K562 (cell line): ENCODE measurements around the gene HSDL2. TPM values are rescaled to one million over a fixed set of nuclear protein-coding genes. Genes with fewer than 3 reads are reported as not detected.
A peak's percentile ranks its signal among the peaks of the same experiment; 100 is the strongest.

Experiments used
- ARNT ChIP-seq, 2 experiments: fragments of 450-650 bp; IDR thresholded peaks; 2 replicates each; pipeline ENCODE4 v1.6.1; 2016; ENCODE audit warnings: mild to moderate bottlenecking in 1 of 2
- ATF4 ChIP-seq: fragments of 450-650 bp; formaldehyde crosslinking; IDR thresholded peaks from 2 replicates; pipeline ENCODE4 v1.4.0; 2022; ENCODE audit warnings: mild to moderate bottlenecking, moderate library complexity
- C11orf30 ChIP-seq: fragments of 450-650 bp; IDR thresholded peaks from 2 replicates; pipeline ENCODE4 v1.6.1; 2016; ENCODE audit warnings: low read depth, mild to moderate bottlenecking
- E2F1 ChIP-seq: sonication (generic); formaldehyde crosslinking; IDR thresholded peaks from 2 replicates; pipeline ENCODE4 v1.8.1; 2023; ENCODE audit warnings: mild to moderate bottlenecking, missing genetic modification reagents, moderate library complexity
- E2F6 ChIP-seq, 2 experiments: IDR thresholded peaks; 2 replicates each; pipeline ENCODE4 v1.6.1; 2011; ENCODE audit warnings: borderline replicate concordance in 1 of 2, control low read depth in 1 of 2, low read depth in 1 of 2, low read length in 1 of 2, mild to moderate bottlenecking in 1 of 2, mixed read lengths in 1 of 2, moderate library complexity in 1 of 2; ENCODE audit not compliant: insufficient read depth in 1 of 2, insufficient read length in 1 of 2, poor library complexity in 1 of 2, severe bottlenecking in 1 of 2; ENCODE audit errors: extremely low read depth in 1 of 2
- EP300 ChIP-seq: IDR thresholded peaks from 2 replicates; pipeline ENCODE4 v1.6.1; 2012; ENCODE audit warnings: low read length, improper control_type of control experiment
- FOXJ2 ChIP-seq: fragments of 200-800 bp; sonication (Bioruptor generic); IDR thresholded peaks from 2 replicates; pipeline ENCODE4 v1.6.1; 2016; ENCODE audit warnings: missing genetic modification characterization, missing compliant biosample characterization
- HNRNPUL1 ChIP-seq: fragments of 200-400 bp; formaldehyde crosslinking; IDR thresholded peaks from 2 replicates; pipeline ENCODE4 v1.6.1; 2017; ENCODE audit warnings: low read length
- PYGO2 ChIP-seq: fragments of 450-650 bp; IDR thresholded peaks from 2 replicates; pipeline ENCODE4 v1.6.1; 2016; ENCODE audit warnings: mild to moderate bottlenecking, missing genetic modification characterization, moderate library complexity, missing compliant biosample characterization
- RBBP5 ChIP-seq: fragments of 200-600 bp; sonication (generic); IDR thresholded peaks from 2 replicates; pipeline ENCODE4 v1.6.1; 2012; ENCODE audit warnings: borderline replicate concordance, mild to moderate bottlenecking, low read length, control low read depth, inconsistent platforms; ENCODE audit not compliant: insufficient read depth, poor library complexity, severe bottlenecking
- SIN3A ChIP-seq, 2 experiments: fragments of 150-350 bp in 1 of 2; IDR thresholded peaks; 2 replicates each; pipeline ENCODE4 v1.6.1; 2011 to 2016; ENCODE audit warnings: borderline replicate concordance in 2 of 2, low read depth in 2 of 2, low read length in 2 of 2, mild to moderate bottlenecking in 2 of 2, moderate library complexity in 2 of 2; ENCODE audit not compliant: control insufficient read depth in 1 of 2
- SREBF2 ChIP-seq: sonication (generic); formaldehyde crosslinking; IDR thresholded peaks from 2 replicates; pipeline ENCODE4 v1.4.0; 2020; ENCODE audit warnings: mild to moderate bottlenecking, missing genetic modification reagents
- TAF1 ChIP-seq: IDR thresholded peaks from 2 replicates; pipeline ENCODE4 v1.6.1; 2011; ENCODE audit warnings: mild to moderate bottlenecking, low read length, moderate library complexity; ENCODE audit not compliant: insufficient read depth, control insufficient read depth, severe bottlenecking; ENCODE audit errors: extremely low read depth
- TAF9B ChIP-seq: fragments of 450-650 bp; IDR thresholded peaks from 2 replicates; pipeline ENCODE4 v1.6.1; 2018; ENCODE audit warnings: mild to moderate bottlenecking; ENCODE audit not compliant: partially characterized antibody
- TCF7L2 ChIP-seq: fragments of 150-350 bp; IDR thresholded peaks from 2 replicates; pipeline ENCODE4 v1.6.1; 2016; ENCODE audit warnings: low read depth, mild to moderate bottlenecking, low read length, moderate library complexity
- THRB ChIP-seq: fragments of 450-650 bp; formaldehyde crosslinking; conservative IDR thresholded peaks from 2 replicates; pipeline ENCODE4 v1.4.0; 2022; ENCODE audit warnings: mild to moderate bottlenecking, missing genetic modification characterization
- TOE1 ChIP-seq, 2 experiments: fragments of 450-650 bp in 1 of 2; sonication (generic) in 1 of 2; formaldehyde crosslinking in 1 of 2; IDR thresholded peaks; 2 replicates each; pipeline versions ENCODE4 v1.7.1 to v1.8.0; 2016 to 2022; ENCODE audit warnings: borderline replicate concordance in 2 of 2, mild to moderate bottlenecking in 2 of 2, antibody characterized with exemption in 1 of 2, inconsistent platforms in 1 of 2, low read depth in 1 of 2, missing genetic modification reagents in 1 of 2, moderate library complexity in 1 of 2
- ZBTB17 ChIP-seq: fragments of 450-650 bp; formaldehyde crosslinking; IDR thresholded peaks from 2 replicates; pipeline ENCODE4 v1.4.0; 2020; ENCODE audit warnings: mild to moderate bottlenecking
- polyA plus RNA-seq, 8 experiments: library from polyadenylated mRNA; depleted of rRNA in 4 of 8; stranded (reverse) in 5 of 8; unstranded in 3 of 8; fragments of >200 nt; fragmentation: Nextera tagmentation in 2 of 8; fragmentation: Illumina TruSeq in 1 of 8; extraction: Ambion mirVana in 2 of 8; extraction: Trizol in 1 of 8; gene quantifications; 2 replicates each; pipeline versions ENCODE4 v1.2.1 to v1.2.3, GENCODE V29; 2011 to 2014; ENCODE audit warnings: inconsistent platforms in 1 of 8, missing spikeins in 1 of 8
- total RNA-seq, 7 experiments: library from RNA; depleted of rRNA in 6 of 7; stranded (reverse); fragments of >200 nt in 6 of 7; fragmentation: Illumina TruSeq in 2 of 7; extraction: Trizol in 2 of 7; gene quantifications; 2 replicates each; pipeline versions ENCODE4 v1.2.1 to v1.2.3, GENCODE V29; 2011 to 2021; ENCODE audit warnings: low replicate concordance in 1 of 7

Gene HSDL2
- total and polyA plus RNA-seq, 9 of the 15 experiments (the other 6 are each of a cell fraction or from before 2014, with no cell fraction given): 22.8 to 74.1 (median 35.6) TPM

GRCh38 chr9:112486221-112487007 is 106.5 kb downstream of the HSDL2 start, which contains the start of gene KIAA1958 (continued):
- peak; percentile 97 to 99 for TF ChIP-seq E2F6 (IDR thresholded peaks at IDR 0.05; ENCODE audit: borderline replicate concordance in 1 of 2, extremely low read depth in 1 of 2, insufficient read depth in 1 of 2, insufficient read length in 1 of 2, low read depth in 1 of 2, low read length in 1 of 2, poor library complexity in 1 of 2, severe bottlenecking in 1 of 2)
- TF ChIP-seq ATF4 (CRISPR knock-in tag): 0 out of 2 replicates have a peak, but pooled peaks have one; percentile 47
- TF ChIP-seq TOE1 (IDR thresholded peaks at IDR 0.05; ENCODE audit: borderline replicate concordance): no peak; the same call in 1 of the 2 replicates
- TF ChIP-seq TOE1 (CRISPR knock-in tag; IDR thresholded peaks at IDR 0.05; ENCODE audit: borderline replicate concordance, low read depth): peak; percentile 96
- no peak for TF ChIP-seq ARNT (IDR thresholded peaks at IDR 0.05)
- TF ChIP-seq RBBP5: peak; percentile 90
- peak; percentile 71; a peak in 2 of 4 replicates for TF ChIP-seq SIN3A (IDR thresholded peaks at IDR 0.05; ENCODE audit: borderline replicate concordance in 2 of 2, control insufficient read depth in 1 of 2, low read depth in 2 of 2, low read length in 2 of 2)
- TF ChIP-seq HNRNPUL1: no peak
- TF ChIP-seq E2F1 (CRISPR knock-in tag): peak; percentile 89; the same call in 1 of the 2 replicates
- TF ChIP-seq TAF9B: peak; percentile 75
- TF ChIP-seq C11orf30: 0 out of 2 replicates have a peak, but pooled peaks have one; percentile 10
- TF ChIP-seq ZBTB17 (CRISPR knock-in tag): peak; percentile 85
- no peak for TF ChIP-seq FOXJ2 (tag)
- TF ChIP-seq THRB (CRISPR knock-in tag): 0 out of 2 replicates have a peak, but pooled peaks have one; percentile 31
- TF ChIP-seq TAF1: peak; percentile 87
- TF ChIP-seq SREBF2 (CRISPR knock-in tag): peak; percentile 94; the same call in 1 of the 2 replicates
- TF ChIP-seq PYGO2: no peak
- peak; percentile 21; the same call in 1 of the 2 replicates for TF ChIP-seq EP300
- 0 out of 2 replicates have a peak, but pooled peaks have one; percentile 14 for TF ChIP-seq TCF7L2
